SK-MEL-5 (cell line): ENCODE results near the gene CD28. TPM values are rescaled to one million over a fixed set of nuclear protein-coding genes. Genes with fewer than 3 reads are reported as not detected.
A peak's percentile ranks its signal among the peaks of the same experiment; 100 is the strongest.
"Not testable (repeated sequence)": the region's sequence is repeated elsewhere in the genome, so short reads cannot be mapped to it uniquely, and the experiment has no call there.

ENCODE experiments used
- DNase-seq: peaks from one replicate; pipeline ENCODE4 v3.0.0-alpha.2; 2016; ENCODE audit warnings: low read depth, low spot score
- in situ Hi-C: cut with HindIII; loops from 2 replicates; pipeline ENCODE4 v1.10.0; 2016; ENCODE audit warnings: low sequenced_read_pairs, high pct_unique_total_duplicates, low pct_unique_long_range_greater_than_20kb
- total RNA-seq: library from RNA; depleted of rRNA; stranded (reverse); fragments of >200 nt; shearing (Covaris generic); gene quantifications from 2 replicates; pipeline ENCODE4 v1.2.3, GENCODE V29; 2014

CD28 gene
- total RNA-seq, 1 experiment from 2014 or later: not detected

- DNase-seq: no peak
- in situ Hi-C loops: no loop called here
Measured at GRCh38 chr2:203759690-203760365, 53.4 kb downstream of the CD28 start.

GRCh38 chr2:203761121-203761520 is 54.7 kb downstream of the CD28 start:
- DNase-seq: no peak
- in situ Hi-C loops: no loop called here

- in situ Hi-C loops: no loop called here
- DNase-seq: no peak
Measured at GRCh38 chr2:203763241-203763937, 57.0 kb downstream of the CD28 start.

- no peak for DNase-seq
- in situ Hi-C loops: no loop called here
Measured at GRCh38 chr2:203763938-203764664, 57.7 kb downstream of the CD28 start.

- no peak for DNase-seq
Measured at GRCh38 chr2:203772456-203773165, 66.2 kb downstream of the CD28 start.

GRCh38 chr2:203774760-203775159 is 68.3 kb downstream of the CD28 start:
- in situ Hi-C loops: no loop called here
- DNase-seq: no peak

More at GRCh38 chr2:203772456-203773165, 66.2 kb downstream of the CD28 start:
- in situ Hi-C loops: no loop called here

GRCh38 chr2:203775684-203776083 is 69.2 kb downstream of the CD28 start:
- DNase-seq: no peak

GRCh38 chr2:203777030-203777429 is 70.6 kb downstream of the CD28 start:
- in situ Hi-C loops: no loop called here
- no peak for DNase-seq

More at GRCh38 chr2:203775684-203776083, 69.2 kb downstream of the CD28 start:
- in situ Hi-C loops: no loop called here

GRCh38 chr2:203779477-203780073 is 73.1 kb downstream of the CD28 start:
- in situ Hi-C loops, DNase-seq: not testable (repeated sequence)

- DNase-seq: no peak
- in situ Hi-C loops: no loop called here
Measured at GRCh38 chr2:203780231-203780630, 73.8 kb downstream of the CD28 start.

GRCh38 chr2:203781151-203781550 is 74.7 kb downstream of the CD28 start:
- in situ Hi-C loops: no loop called here
- DNase-seq: no peak

- in situ Hi-C loops: no loop called here
- peak; percentile 81 for DNase-seq
Measured at GRCh38 chr2:203782262-203782976, 76.0 kb downstream of the CD28 start.

GRCh38 chr2:203783496-203784203 is 77.2 kb downstream of the CD28 start:
- in situ Hi-C loops: no loop called here
- DNase-seq: no peak

GRCh38 chr2:203784710-203785270 is 78.4 kb downstream of the CD28 start:
- DNase-seq, in situ Hi-C loops: not testable (repeated sequence)

- DNase-seq, in situ Hi-C loops: not testable (repeated sequence)
Measured at GRCh38 chr2:203785391-203786110, 79.1 kb downstream of the CD28 start.
